ENCODE measurements around the gene DRP2.
"Not testable (repeated sequence)": the region's sequence is repeated elsewhere in the genome, so short reads cannot be mapped to it uniquely, and the experiment has no call there.

DRP2 gene

GRCh38 chrX:101252634-101253033 is 33.0 kb downstream of the DRP2 start:
- DNase-seq = no peak

GRCh38 chrX:101257448-101258258 is 38.1 kb downstream of the DRP2 start:
- DNase-seq = no peak

GRCh38 chrX:101258259-101258581 is 38.6 kb downstream of the DRP2 start:
- no peak for DNase-seq

- DNase-seq = no peak
Measured at GRCh38 chrX:101260435-101260834, 40.8 kb downstream of the DRP2 start.

- no peak for DNase-seq
Measured at GRCh38 chrX:101262590-101262989, 43.0 kb downstream of the DRP2 start.

GRCh38 chrX:101263766-101264165 is 44.2 kb downstream of the DRP2 start:
- DNase-seq = no peak

GRCh38 chrX:101265869-101266428 is 46.4 kb downstream of the DRP2 start:
- no peak for DNase-seq

GRCh38 chrX:101274198-101274597 is 54.6 kb downstream of the DRP2 start:
- no peak for DNase-seq

GRCh38 chrX:101276238-101276637 is 56.7 kb downstream of the DRP2 start:
- DNase-seq = no peak

GRCh38 chrX:101287402-101287801 is 67.8 kb downstream of the DRP2 start:
- DNase-seq = no peak

GRCh38 chrX:101290957-101291603 is 71.5 kb downstream of the DRP2 start, which contains the start of gene TAF7L:
Gene TAF7L, minus strand, starts transcription at chrX:101291334. Its CDS starts 3,791 bp downstream, at chrX:101287543.
- DNase-seq = no peak

GRCh38 chrX:101295603-101296002 is 76.0 kb downstream of the DRP2 start:
- DNase-seq = not testable (repeated sequence)

GRCh38 chrX:101303790-101304189 is 84.2 kb downstream of the DRP2 start:
- DNase-seq = no peak
